SU-DHL-6 (cell line): ENCODE results near the gene SAE1.

ENCODE experiments used
- H2AFZ ChIP-seq: fragments of 200-600 bp; sonication (generic); 2 replicates; pipeline ENCODE4 v1.6.1; 2014; ENCODE audit warnings: low read depth, mild to moderate bottlenecking, moderate library complexity, mixed read lengths, antibody characterized with exemption, low read length; ENCODE audit not compliant: severe bottlenecking
- H3F3A ChIP-seq: fragments of 200-600 bp; shearing (Covaris generic); 2 replicates; pipeline ENCODE4 v1.6.0; 2016; ENCODE audit warnings: antibody characterized with exemption, mild to moderate bottlenecking; ENCODE audit not compliant: insufficient read depth
- H3K27ac ChIP-seq: fragments of 200-600 bp; sonication (generic); 2 replicates; pipeline ENCODE4 v1.5.1; 2016; ENCODE audit warnings: low read depth, mild to moderate bottlenecking, low read length, moderate library complexity, mixed read lengths
- H3K27me3 ChIP-seq: fragments of 200-600 bp; sonication (generic), shearing (Covaris generic); 2 replicates; pipeline ENCODE4 v1.6.0; 2014; ENCODE audit warnings: mild to moderate bottlenecking, low read length
- H3K36me3 ChIP-seq: fragments of 200-600 bp; sonication (generic); 2 replicates; pipeline ENCODE4 v1.6.1; 2014; ENCODE audit warnings: mild to moderate bottlenecking, low read length, mixed read lengths
- H3K4me2 ChIP-seq: fragments of 300-600, 200-600 bp; shearing (Covaris generic), sonication (generic); 2 replicates; pipeline ENCODE4 v1.6.0; 2014; ENCODE audit warnings: low read length, low read depth, mild to moderate bottlenecking; ENCODE audit not compliant: poor library complexity, severe bottlenecking
- H3K4me3 ChIP-seq: fragments of 200-600 bp; sonication (generic); 2 replicates; pipeline ENCODE4 v1.5.1; 2014; ENCODE audit warnings: antibody characterized with exemption, low read length, mild to moderate bottlenecking, mixed read lengths; ENCODE audit not compliant: insufficient read depth, poor library complexity, severe bottlenecking
- H3K79me2 ChIP-seq: fragments of 200-600 bp; sonication (generic); 2 replicates; pipeline ENCODE4 v1.6.1; 2014; ENCODE audit warnings: mild to moderate bottlenecking, low read length, moderate library complexity; ENCODE audit not compliant: insufficient read depth
- H3K9ac ChIP-seq: fragments of 200-600 bp; sonication (generic); 2 replicates; pipeline ENCODE4 v1.7.0; 2014; ENCODE audit warnings: mild to moderate bottlenecking, low read length
- H3K9me2 ChIP-seq: fragments of 200-600 bp; sonication (generic); replicated peaks from 2 replicates; pipeline ENCODE4 v1.6.1; 2014; ENCODE audit warnings: low read length; ENCODE audit not compliant: insufficient read depth
- H3K9me3 ChIP-seq: fragments of 200-600 bp; sonication (generic); 2 replicates; pipeline ENCODE4 v1.6.1; 2014; ENCODE audit warnings: low read length, mixed read lengths; ENCODE audit not compliant: insufficient read depth
- H4K20me1 ChIP-seq: fragments of 200-600 bp; sonication (generic); 2 replicates; pipeline ENCODE4 v1.6.1; 2014; ENCODE audit warnings: low read depth, mild to moderate bottlenecking, antibody characterized with exemption, low read length, moderate library complexity, mixed read lengths
- EZH2phosphoT487 ChIP-seq: fragments of 200-600 bp; sonication (generic), shearing (Covaris generic); conservative IDR thresholded peaks from 2 replicates; pipeline ENCODE4 v1.6.1; 2018; ENCODE audit warnings: mild to moderate bottlenecking, antibody characterized with exemption, low read length, moderate library complexity, mixed read lengths
- TF ChIP-seq, protein P1 (sequence below): fragments of 200-600 bp; sonication (generic); IDR thresholded peaks from one replicate; pipeline ENCODE4 v1.5.1; 2017; ENCODE audit warnings: antibody characterized with exemption, mild to moderate bottlenecking, low read length, moderate library complexity; ENCODE audit not compliant: insufficient read depth, poor library complexity, severe bottlenecking

SAE1 gene

DNA sequence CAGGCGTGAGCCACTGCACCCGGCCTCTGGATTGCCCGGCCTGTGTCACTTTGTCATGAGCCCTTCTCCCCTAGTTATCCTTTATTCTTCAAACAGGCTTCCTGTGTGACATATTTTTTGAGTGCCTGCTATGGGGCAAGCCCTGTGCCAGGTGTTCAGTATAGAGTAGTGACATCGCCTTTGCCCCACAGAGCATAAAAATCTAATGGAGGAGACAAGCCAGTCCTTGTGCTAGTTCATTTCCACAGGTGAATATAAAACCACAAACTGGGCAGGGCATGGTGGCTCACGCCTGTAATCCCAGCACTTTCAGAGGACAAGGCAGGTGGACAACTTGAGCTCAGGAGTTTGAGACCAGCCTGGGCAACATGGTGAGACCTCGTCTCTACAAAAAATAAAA, 57.2 kb downstream of the SAE1 start:
- H3K4me2 ChIP-seq = no peak overlapping the region
- no peaks in the 10 kb centered on the region for H4K20me1 ChIP-seq
- H3K4me3 ChIP-seq = no peak overlapping the region
- H3K9me3 ChIP-seq = no peaks in the 10 kb centered on the region
- no peak overlapping the region for H3K9ac ChIP-seq
- no peaks in the 10 kb centered on the region for H3K27me3 ChIP-seq
- no peaks in the 10 kb centered on the region; the same call in 1 of the 2 replicates for H3F3A ChIP-seq
- no peak overlapping the region for H2AFZ ChIP-seq
- H3K27ac ChIP-seq = no peak overlapping the region
- no peak for TF ChIP-seq EZH2phosphoT487
- TF ChIP-seq, protein P1, sequence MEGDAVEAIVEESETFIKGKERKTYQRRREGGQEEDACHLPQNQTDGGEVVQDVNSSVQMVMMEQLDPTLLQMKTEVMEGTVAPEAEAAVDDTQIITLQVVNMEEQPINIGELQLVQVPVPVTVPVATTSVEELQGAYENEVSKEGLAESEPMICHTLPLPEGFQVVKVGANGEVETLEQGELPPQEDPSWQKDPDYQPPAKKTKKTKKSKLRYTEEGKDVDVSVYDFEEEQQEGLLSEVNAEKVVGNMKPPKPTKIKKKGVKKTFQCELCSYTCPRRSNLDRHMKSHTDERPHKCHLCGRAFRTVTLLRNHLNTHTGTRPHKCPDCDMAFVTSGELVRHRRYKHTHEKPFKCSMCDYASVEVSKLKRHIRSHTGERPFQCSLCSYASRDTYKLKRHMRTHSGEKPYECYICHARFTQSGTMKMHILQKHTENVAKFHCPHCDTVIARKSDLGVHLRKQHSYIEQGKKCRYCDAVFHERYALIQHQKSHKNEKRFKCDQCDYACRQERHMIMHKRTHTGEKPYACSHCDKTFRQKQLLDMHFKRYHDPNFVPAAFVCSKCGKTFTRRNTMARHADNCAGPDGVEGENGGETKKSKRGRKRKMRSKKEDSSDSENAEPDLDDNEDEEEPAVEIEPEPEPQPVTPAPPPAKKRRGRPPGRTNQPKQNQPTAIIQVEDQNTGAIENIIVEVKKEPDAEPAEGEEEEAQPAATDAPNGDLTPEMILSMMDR = no peak
- H3K36me3 ChIP-seq = peaks cover 14% of the 10 kb centered on the region; the same call in 1 of the 2 replicates
- H3K79me2 ChIP-seq = peaks cover 8% of the 10 kb centered on the region; the same call in 1 of the 2 replicates
- no peaks in the 10 kb centered on the region for H3K9me2 ChIP-seq

DNA sequence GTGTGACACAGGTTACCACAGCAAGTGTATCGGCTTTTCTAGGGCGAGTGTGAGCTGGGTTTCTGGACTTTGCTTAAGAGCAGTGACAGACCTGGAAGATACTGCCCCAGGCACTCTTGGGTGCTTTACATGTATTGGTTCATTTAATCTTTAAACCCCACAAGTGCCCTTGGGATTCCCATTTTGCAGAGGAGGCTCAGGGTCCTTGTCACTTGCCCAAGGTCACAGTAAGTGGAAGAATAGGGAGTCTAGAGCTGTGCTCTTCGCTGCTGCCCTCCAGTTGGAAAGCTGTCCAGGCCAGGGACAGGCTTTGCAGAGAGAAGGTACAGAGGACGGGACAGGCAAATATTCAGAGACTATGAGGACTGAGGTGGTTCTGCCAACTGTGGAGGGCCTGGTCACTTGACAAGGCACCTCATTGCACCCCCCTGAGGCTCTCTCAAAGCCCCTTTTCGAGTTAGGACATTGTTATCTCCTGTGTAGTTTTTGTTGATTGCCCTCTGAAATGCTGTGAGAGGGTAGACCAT, 57.9 kb downstream of the SAE1 start:
- Histone ChIP-seq H3K4me3 (no peak overlapping the region), H3K27ac (no peak overlapping the region), H4K20me1 (no peaks in the 10 kb centered on the region), H2AFZ (no peak overlapping the region), H3K36me3 (peaks cover 8% of the 10 kb centered on the region; the same call in 1 of the 2 replicates), H3K9me2 (no peaks in the 10 kb centered on the region), H3K27me3 (no peaks in the 10 kb centered on the region), H3K4me2 (no peak overlapping the region), H3K9me3 (no peaks in the 10 kb centered on the region), H3K79me2 (peaks cover 10% of the 10 kb centered on the region; the same call in 1 of the 2 replicates), H3F3A (no peaks in the 10 kb centered on the region; the same call in 1 of the 2 replicates), H3K9ac (no peak overlapping the region)
- TF ChIP-seq, protein P1 = no peak
- TF ChIP-seq EZH2phosphoT487 = no peak

DNA sequence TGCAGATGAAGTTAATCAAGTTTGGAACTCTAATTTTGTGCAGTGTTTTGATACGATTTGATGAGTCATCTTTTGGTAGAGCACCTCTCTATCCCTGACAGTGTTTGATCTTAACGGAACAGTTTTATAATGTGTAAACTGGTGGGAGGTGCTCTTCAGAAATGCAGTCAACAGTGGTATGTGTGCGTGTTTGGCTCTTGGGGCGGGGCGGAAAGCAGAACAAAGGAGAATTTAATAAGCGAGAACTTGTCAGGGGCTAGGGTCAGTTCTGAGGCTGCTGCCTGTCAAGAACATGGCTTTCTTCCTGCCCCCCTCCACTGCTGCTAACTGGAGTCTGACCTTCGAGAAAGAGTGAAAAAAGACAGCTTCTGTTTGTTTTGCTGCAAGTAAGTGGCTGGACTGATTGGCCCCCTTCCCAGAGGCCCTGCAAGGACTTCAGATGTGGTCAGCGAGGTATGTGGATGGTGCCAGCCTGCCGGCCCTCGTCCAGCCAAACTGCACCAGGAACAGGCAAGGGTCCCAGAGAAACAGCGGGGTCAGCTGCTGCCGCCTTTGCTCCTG, 59.6 kb downstream of the SAE1 start:
- Histone ChIP-seq H3K36me3 (peaks cover 5% of the 10 kb centered on the region; the same call in 1 of the 2 replicates), H3K9me3 (no peaks in the 10 kb centered on the region), H3K27me3 (no peaks in the 10 kb centered on the region), H4K20me1 (no peaks in the 10 kb centered on the region), H3K9ac (no peak overlapping the region), H3K79me2 (peaks cover 17% of the 10 kb centered on the region; the same call in 1 of the 2 replicates), H2AFZ (no peak overlapping the region), H3F3A (no peaks in the 10 kb centered on the region; the same call in 1 of the 2 replicates), H3K4me2 (no peak overlapping the region), H3K9me2 (no peaks in the 10 kb centered on the region), H3K4me3 (no peak overlapping the region), H3K27ac (no peak overlapping the region)
- TF ChIP-seq EZH2phosphoT487 = no peak
- TF ChIP-seq, protein P1 = no peak
